HG03175 (cell line): ENCODE results near the gene GRIN3B.

Experiments
- ATAC-seq: cut with Tn5 transposase; IDR thresholded peaks from one replicate; pipeline ENCODE4 v1.9.1; 2021; ENCODE audit warnings: mild to moderate bottlenecking, moderate library complexity; ENCODE audit not compliant: unreplicated experiment

The GRIN3B gene

GRCh38 chr19:1040476-1041271 lies 40.5 kb downstream of the GRIN3B start:
- ATAC-seq, result peak; percentile 44

DNA sequence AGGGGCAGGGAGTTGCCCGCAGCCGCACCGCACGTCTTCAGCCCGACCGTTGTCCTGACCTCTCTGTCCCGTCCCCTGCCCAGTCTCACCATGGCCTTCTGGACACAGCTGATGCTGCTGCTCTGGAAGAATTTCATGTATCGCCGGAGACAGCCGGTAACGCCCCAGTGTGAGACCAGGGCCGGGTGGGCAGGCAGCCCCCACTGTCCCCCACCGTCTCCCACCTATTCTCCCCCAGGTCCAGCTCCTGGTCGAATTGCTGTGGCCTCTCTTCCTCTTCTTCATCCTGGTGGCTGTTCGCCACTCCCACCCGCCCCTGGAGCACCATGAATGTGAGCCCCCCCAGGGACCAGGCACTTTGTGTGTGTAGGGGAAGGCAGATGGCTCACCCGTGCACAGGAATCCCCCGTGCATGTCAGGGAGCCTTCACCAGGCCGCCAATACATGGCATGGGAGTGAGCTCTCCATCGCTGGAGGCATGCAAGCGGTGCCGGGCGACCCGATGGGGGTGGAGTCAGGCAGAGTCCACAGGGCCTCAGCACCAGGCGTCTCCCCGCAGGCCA lies 41.1 kb downstream of the GRIN3B start:
- ATAC-seq, result no peak

DNA sequence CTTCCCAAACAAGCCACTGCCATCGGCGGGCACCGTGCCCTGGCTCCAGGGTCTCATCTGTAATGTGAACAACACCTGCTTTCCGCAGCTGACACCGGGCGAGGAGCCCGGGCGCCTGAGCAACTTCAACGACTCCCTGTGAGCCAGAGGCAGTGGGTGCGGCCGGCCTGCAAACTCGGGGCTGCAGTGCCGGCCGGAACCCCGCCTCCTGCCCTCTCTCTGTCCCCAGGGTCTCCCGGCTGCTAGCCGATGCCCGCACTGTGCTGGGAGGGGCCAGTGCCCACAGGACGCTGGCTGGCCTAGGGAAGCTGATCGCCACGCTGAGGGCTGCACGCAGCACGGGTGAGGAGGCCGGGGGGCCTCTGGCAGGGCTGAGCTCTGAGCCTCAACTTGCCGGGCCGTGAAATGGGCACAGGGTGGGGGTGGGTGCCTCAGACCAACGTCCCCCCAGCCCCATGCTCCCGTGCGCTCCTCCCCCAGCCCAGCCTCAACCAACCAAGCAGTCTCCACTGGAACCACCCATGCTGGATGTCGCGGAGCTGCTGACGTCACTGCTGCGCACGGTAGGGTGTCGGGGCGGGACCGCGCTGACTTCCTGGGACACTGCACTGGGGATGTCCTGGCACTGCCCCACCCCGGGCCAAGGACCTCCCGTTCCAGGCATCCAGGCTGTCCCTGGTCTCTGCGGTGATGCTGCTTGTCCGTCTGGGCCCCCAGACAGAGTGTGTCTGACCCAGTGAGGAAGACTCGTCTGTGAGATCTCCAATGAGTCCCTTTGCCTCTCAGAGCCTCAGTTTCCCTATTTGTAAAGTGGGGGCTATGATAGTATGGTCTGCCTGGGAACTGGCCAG lies 41.8 kb downstream of the GRIN3B start:
- ATAC-seq, result no peak

DNA sequence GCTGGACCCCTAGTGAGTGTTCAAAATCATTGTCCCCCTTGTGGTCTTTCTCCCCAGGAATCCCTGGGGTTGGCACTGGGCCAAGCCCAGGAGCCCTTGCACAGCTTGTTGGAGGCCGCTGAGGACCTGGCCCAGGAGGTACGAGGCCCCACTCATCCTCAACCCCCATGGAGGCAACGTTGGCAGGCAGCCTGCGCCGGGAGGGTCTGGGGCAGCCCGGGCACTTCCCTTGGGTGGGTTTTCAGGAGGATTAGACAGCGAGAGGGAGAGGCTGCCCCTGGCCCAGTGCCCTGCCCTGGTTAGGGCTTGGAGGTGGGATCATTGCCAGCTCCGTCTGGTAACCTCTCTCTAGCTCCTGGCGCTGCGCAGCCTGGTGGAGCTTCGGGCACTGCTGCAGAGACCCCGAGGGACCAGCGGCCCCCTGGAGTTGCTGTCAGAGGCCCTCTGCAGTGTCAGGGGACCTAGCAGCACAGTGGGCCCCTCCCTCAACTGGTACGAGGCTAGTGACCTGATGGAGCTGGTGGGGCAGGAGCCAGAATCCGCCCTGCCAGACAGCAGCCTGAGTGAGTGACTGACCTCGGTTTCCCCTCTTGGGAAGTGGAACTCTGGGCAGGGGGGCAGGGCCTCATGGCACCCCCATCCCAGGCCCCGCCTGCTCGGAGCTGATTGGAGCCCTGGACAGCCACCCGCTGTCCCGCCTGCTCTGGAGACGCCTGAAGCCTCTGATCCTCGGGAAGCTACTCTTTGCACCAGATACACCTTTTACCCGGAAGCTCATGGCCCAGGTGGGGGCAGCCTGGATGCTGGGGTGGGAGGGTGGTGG lies 42.7 kb downstream of the GRIN3B start:
- no peak for ATAC-seq

DNA sequence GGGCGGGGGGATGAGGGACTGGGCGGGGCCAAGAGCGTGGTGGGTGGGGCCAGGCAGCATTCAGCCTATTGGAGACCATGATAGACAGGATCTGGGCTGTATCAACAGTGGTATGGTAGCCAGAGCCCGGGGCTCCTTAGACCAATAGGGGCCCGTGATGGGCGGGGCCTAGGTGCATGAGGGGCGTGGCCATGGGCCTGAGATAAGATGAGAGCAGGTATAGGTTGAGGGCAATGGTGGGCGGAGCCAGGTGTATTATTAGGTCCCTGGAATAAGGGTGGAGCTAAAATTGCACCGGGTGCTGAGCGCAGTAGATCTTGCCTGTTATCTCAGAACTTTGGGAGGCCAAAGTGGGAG lies 45.0 kb downstream of the GRIN3B start:
- ATAC-seq, result no peak

DNA sequence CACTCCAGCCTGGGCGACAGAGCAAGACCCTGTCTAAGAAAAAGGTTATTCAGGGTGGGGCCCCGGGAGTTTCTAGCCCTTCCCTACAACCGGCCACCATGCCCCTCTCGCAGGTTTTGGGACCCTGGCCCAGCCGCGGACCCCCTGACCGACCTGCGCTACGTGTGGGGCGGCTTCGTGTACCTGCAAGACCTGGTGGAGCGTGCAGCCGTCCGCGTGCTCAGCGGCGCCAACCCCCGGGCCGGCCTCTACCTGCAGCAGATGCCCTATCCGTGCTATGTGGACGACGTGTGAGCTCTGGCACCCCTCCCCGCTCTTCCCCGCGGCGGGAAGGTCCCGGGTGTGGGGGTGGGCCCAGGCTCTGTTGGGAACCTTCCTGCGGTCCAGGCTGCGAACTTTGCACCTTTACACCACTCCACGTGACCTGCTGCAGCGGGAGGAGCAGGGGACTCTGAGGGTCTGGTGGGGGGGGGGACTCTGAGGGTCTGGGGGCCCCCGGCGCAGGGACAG lies 46.0 kb downstream of the GRIN3B start:
- ATAC-seq, result no peak

- no peak for ATAC-seq
Measured at GRCh38 chr19:1046836-1047695, 46.8 kb downstream of the GRIN3B start.

DNA sequence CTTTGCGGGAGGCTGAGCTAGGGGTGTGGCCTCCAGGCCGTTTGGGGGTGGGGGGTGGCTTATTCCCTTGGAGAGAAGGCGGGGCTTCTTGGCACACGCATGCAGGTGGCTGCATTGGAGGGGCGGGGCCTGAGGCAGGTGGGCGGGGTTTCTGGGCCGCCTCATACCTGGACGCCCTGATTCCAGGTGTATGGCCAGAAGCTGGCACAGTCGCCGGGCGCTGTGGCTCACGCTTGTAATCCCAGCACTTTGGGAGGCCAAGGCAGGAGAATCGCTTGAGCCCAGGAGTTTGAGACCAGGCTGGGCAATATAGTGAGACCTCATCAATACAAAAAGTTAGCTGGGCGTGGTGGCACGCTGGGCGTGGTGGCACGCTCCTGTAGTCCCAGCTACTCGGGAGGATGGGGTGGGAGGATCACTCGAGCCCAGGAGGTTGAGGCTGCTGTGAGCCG lies 47.5 kb downstream of the GRIN3B start:
- ATAC-seq, result no peak

DNA sequence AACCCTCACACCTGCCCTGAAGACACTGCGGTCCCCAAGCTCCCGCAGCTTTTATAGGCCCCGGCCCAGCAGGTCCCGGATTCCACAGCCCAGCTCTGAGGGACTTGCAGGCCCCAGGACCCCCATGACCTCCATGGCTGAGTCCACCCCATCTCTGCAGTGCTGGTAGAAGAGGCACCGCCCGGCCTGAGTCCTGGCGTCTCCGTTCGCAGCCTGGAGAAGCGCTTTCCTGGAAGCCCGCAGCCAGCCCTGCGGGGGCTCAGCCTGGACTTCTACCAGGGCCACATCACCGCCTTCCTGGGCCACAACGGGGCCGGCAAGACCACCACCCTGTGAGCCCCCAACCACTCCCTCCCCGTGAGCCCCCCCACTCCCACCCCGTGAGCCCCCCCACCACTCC lies 48.9 kb downstream of the GRIN3B start:
- no peak for ATAC-seq

DNA sequence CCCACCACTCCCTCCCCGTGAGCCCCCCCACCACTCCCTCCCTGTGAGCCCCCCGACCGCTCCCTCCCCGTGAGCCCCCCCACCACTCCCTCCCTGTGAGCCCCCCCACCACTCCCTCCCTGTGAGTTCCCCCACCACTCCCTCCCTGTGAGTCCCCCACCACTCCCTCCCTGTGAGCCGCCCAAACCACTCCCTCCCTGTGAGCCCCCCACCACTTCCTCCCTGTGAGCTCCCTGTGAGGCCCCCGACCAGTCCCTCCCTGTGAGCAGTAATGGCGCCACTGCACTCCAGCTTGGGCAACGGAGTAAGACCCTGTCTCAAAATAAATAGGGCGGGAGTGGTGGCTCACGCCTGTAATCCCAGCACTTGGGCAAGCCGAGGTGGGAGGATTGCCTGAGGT lies 49.6 kb downstream of the GRIN3B start:
- ATAC-seq, result no peak

DNA sequence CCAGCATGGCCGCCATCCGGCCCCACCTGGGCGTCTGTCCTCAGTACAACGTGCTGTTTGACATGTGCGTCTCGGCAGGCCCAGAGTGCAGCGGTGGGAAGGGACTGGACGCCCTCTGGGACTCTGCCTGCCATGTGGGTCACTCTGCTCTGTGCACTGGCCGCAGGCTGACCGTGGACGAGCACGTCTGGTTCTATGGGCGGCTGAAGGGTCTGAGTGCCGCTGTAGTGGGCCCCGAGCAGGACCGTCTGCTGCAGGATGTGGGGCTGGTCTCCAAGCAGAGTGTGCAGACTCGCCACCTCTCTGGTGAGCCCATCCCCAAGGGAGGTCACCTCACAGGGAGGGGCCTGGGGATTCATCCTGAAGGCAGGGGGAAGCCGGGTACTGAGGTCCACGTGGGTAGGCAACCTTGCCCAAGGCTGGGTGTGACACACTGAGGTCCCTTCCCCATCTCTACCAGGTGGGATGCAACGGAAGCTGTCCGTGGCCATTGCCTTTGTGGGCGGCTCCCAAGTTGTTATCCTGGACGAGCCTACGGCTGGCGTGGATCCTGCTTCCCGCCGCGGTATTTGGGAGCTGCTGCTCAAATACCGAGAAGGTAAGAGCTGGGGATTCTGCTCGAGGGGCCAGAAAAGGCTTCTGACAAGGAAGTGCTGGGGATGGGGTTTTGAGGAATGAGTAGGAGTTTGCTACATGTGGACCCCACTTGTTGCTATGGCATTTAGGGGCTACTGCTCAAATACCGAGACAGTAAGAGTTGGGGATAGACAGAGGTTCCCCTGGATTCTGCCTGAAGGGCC lies 51.0 kb downstream of the GRIN3B start:
- ATAC-seq, result no peak

DNA sequence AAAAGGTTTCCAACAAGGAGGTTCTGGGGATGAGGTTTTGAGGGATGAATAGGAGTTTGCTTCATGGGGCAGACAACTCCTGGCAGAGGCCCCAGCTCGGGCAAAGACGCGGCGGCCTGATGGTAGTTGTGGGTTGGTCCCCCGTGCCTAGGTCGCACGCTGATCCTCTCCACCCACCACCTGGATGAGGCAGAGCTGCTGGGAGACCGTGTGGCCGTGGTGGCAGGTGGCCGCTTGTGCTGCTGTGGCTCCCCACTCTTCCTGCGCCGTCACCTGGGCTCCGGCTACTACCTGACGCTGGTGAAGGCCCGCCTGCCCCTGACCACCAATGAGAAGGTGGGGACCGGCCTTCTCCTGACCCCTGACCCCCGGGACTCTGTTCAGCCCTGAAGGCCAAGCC lies 51.6 kb downstream of the GRIN3B start:
- no peak for ATAC-seq

GRCh38 chr19:1052349-1052975 lies 52.2 kb downstream of the GRIN3B start:
- ATAC-seq, result no peak

DNA sequence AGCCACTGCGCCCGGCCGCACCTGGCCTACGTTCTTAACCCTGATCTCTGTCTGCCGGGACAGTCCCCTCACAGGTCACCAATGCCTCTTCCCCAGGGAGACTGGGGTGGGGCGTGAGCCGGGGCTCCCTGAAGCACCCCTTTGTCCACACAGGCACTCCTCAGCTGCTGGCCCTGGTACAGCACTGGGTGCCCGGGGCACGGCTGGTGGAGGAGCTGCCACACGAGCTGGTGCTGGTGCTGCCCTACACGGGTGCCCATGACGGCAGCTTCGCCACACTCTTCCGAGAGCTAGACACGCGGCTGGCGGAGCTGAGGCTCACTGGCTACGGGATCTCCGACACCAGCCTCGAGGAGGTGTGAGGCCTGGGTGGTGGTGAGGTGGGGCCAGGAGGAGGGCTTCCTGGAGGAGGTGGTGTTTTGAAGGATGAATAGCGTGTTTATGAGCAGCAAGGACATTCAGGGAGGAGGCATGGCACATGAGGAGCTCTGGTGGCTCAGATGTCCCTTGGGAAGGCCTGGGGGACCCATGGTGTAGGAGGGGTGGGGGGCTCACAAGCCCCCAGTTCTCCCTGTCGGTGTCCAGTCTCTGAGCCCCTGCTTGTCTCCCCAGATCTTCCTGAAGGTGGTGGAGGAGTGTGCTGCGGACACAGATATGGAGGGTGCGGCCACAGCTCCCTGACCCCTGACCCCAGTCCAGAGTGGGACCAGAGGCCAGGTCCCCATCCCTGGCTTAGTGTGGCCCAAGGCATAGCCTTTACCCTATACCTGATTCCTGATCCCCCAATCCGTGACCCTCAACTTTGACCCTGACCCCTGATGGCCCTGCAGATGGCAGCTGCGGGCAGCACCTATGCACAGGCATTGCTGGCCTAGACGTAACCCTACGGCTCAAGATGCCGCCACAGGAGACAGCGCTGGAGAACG lies 53.2 kb downstream of the GRIN3B start:
- ATAC-seq, result no peak

DNA sequence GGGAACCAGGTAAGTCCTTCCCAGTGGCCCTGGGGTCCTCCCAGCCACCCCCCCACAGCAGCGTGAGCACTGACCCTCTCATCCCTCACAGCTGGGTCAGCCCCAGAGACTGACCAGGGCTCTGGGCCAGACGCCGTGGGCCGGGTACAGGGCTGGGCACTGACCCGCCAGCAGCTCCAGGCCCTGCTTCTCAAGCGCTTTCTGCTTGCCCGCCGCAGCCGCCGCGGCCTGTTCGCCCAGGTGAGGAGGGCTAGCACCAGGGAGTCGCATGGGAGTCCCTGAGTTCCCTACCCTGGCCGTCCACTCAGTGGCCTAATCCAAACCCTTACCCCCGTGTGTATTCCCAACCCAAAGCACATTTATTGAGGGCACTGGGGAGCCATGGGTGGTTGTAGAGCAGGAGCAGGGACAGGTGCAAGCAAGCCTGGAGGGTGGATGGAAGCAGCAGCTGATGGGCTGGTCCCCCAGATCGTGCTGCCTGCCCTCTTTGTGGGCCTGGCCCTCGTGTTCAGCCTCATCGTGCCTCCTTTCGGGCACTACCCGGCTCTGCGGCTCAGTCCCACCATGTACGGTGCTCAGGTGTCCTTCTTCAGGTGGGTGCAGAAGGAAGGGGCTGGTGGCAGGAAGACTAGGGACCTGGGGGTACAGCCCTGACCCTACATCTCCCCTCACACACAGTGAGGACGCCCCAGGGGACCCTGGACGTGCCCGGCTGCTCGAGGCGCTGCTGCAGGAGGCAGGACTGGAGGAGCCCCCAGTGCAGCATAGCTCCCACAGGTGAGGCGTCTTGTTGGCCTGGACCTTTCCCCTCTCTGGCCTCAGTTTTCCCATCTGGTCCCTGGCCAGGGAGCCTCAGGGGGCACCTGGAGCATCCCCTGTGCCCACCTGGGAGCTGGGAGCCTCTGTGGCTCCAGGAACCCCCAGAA lies 54.1 kb downstream of the GRIN3B start:
- no peak for ATAC-seq

DNA sequence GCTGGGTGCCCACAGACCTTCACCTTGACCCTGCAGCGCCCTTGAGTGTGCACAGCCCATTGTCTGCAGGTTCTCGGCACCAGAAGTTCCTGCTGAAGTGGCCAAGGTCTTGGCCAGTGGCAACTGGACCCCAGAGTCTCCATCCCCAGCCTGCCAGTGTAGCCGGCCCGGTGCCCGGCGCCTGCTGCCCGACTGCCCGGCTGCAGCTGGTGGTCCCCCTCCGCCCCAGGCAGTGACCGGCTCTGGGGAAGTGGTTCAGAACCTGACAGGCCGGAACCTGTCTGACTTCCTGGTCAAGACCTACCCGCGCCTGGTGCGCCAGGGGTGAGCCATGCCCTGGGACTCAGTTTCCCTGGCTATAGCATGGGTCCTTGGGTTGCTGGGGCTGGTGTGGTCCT lies 54.8 kb downstream of the GRIN3B start:
- ATAC-seq, result no peak
